Stomach (tissue), 9 donors: Measurements from ENCODE around the gene EXOC3. TPM values are rescaled to one million over a fixed set of nuclear protein-coding genes. Genes with fewer than 3 reads are reported as not detected.

ENCODE experiments used
- DNase-seq, 2 donors: peaks; one replicate each; pipeline versions ENCODE4 v3.0.0 to v3.0.0-alpha.2; 2013 to 2019
- H3K27ac ChIP-seq, 5 donors: fragments of 200-600 bp in 4 of 5; sonication (generic) in 4 of 5; one replicate each; pipeline ENCODE4 v1.5.1; 2013 to 2019; ENCODE audit warnings: mild to moderate bottlenecking in 1 of 5, moderate library complexity in 1 of 5
- H3K27me3 ChIP-seq, 3 donors: fragments of 200-600 bp; sonication (generic); one replicate each; pipeline ENCODE4 v1.5.1; 2017 to 2019; ENCODE audit warnings: mixed run types in 1 of 3
- H3K36me3 ChIP-seq, 4 donors: fragments of 200-600 bp; sonication (generic); 1 replicate in 3 of 4; 2 replicates in 1 of 4; pipeline ENCODE4 v1.5.1; 2016 to 2019
- H3K4me1 ChIP-seq, 4 donors: fragments of 200-600 bp; sonication (generic); one replicate each; pipeline ENCODE4 v1.5.1; 2016 to 2019
- H3K4me3 ChIP-seq, 4 donors: fragments of 200-600 bp; sonication (generic) in 3 of 4; one replicate each; pipeline ENCODE4 v1.5.1; 2016 to 2019; ENCODE audit warnings: mild to moderate bottlenecking in 1 of 4
- H3K9me3 ChIP-seq, 4 donors: fragments of 200-600 bp; sonication (generic); one replicate each; pipeline ENCODE4 v1.5.1; 2016 to 2019
- EP300 ChIP-seq: sonication (generic); formaldehyde crosslinking; IDR thresholded peaks from one replicate; pipeline ENCODE4 v1.6.1; 2017; ENCODE audit warnings: antibody characterized with exemption
- POLR2A ChIP-seq, 4 donors: fragments of 450-650 bp; IDR thresholded peaks; one replicate each; pipeline ENCODE4 v1.6.1; 2016; ENCODE audit warnings: antibody characterized with exemption in 4 of 4, control low read depth in 2 of 4, mild to moderate bottlenecking in 1 of 4, moderate library complexity in 1 of 4
- POLR2AphosphoS5 ChIP-seq, 3 donors: sonication (generic); formaldehyde crosslinking; IDR thresholded peaks; one replicate each; pipeline ENCODE4 v1.6.1; 2016; ENCODE audit warnings: antibody characterized with exemption in 3 of 3
- WGBS, 5 donors: extraction: QIAGEN DNeasy Blood & Tissue Kit in 3 of 5; methylation state at CpG; one replicate each; pipeline versions ENCODE4 v1.1.5 to v1.1.7; 2013 to 2018; 5-methylcytosine and 5-hydroxymethylcytosine counted together
- intact Hi-C: fragments of 100-400 bp; cut with DNase I; formaldehyde crosslinking; loops from one replicate; pipeline ENCODE4 v1.15.1; 2023; ENCODE audit warnings: low total_unique reads
- polyA plus RNA-seq, 3 donors: library from polyadenylated mRNA; stranded (reverse); fragments of 200-250 nt; gene quantifications; one replicate each; pipeline ENCODE4 v1.2.3, GENCODE V29; 2013
- total RNA-seq, 5 donors: library from RNA; depleted of rRNA; stranded (reverse); fragments of >200 nt; gene quantifications; one replicate each; pipeline versions ENCODE4 v1.1.0 to v1.2.3, GENCODE V29; 2014 to 2016
- TF ChIP-seq, protein P1 (sequence below), 7 experiments: fragments of 450-650 bp in 4 of 7; fragments of 200-600 bp in 3 of 7; sonication (generic) in 3 of 7; IDR thresholded peaks; one replicate each; pipeline ENCODE4 v1.5.1; 2016 to 2019; ENCODE audit warnings: antibody characterized with exemption in 7 of 7, control low read depth in 2 of 7, mild to moderate bottlenecking in 1 of 7
- donor health status: healthy with polysubstance abuse.
- donor health status: Bipolar disorder and iron deficiency.
- donor health status: healthy.

Gene EXOC3
- total and polyA plus RNA-seq, 8 donors: 29.9 to 133 (median 59.3) TPM

DNA sequence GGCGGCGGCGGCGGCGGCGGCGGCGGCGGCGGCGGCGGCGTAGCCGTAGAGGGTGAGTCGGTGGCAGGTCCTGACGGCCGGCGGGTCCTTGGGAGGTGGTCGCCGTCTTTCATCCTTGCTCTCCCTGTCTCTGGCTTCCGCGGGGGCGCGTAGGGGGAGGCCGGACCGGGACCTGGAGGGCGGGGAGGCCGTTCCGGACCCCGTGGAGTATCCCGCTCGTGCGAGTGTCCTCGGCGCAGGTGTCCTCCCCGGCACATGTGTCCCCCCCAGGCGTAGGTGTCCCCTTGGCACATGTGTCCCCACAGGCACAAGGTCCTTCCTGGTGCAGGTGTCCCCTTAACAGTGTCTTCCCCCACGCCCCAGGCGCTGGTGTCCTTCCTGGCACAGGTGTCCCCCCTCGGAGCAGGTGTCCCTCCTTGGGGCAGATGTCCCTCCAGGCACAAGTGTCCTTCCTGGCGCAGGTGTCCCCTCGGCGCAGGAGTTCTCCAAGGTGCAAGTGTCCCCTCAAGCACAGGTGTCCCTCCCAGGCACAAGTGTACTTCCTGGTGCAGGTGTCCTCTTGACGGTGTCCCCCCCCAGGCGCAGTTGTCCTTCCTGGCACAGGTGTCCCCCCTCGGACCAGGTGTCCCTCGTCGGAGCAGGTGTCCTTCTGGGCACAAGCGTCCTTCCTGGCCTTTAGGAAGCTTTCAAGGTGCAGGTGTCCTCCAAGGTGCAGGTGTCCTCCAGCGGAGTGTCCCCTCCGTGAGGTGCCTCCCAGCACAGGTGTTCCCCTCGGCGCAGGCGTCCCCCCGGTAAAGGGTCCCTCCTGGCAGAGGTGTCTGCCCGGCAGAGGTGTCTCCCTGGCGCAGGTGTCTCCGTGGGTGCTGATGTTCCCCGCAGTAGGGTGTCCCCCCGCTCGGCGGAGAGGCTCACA is 519 bp downstream of the EXOC3 start:
- intact Hi-C loops: no loop called here
- Histone ChIP-seq H3K36me3 (peaks cover 23 to 32% (median 27%) of the 10 kb centered on the region in 4 donors), H3K27me3 (peaks cover 0 to under 1% (median 0%) of the 10 kb centered on the region in 3 donors), H3K9me3 (no peaks in the 10 kb centered on the region), H3K4me1 (peaks cover 18 to 56% (median 37%) of the 10 kb centered on the region in 4 donors), H3K27ac (peak overlapping the region; percentile 69 to 96 (median 82)), H3K4me3 (peak overlapping the region; percentile 75 to 100 (median 96))
- DNase-seq: no peak
- 12 to 25% (median 14%) methylated on average over 31 to 50 of the region's 62 CpGs for WGBS, 5 donors
- TF ChIP-seq, protein P1, sequence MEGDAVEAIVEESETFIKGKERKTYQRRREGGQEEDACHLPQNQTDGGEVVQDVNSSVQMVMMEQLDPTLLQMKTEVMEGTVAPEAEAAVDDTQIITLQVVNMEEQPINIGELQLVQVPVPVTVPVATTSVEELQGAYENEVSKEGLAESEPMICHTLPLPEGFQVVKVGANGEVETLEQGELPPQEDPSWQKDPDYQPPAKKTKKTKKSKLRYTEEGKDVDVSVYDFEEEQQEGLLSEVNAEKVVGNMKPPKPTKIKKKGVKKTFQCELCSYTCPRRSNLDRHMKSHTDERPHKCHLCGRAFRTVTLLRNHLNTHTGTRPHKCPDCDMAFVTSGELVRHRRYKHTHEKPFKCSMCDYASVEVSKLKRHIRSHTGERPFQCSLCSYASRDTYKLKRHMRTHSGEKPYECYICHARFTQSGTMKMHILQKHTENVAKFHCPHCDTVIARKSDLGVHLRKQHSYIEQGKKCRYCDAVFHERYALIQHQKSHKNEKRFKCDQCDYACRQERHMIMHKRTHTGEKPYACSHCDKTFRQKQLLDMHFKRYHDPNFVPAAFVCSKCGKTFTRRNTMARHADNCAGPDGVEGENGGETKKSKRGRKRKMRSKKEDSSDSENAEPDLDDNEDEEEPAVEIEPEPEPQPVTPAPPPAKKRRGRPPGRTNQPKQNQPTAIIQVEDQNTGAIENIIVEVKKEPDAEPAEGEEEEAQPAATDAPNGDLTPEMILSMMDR (IDR thresholded peaks at IDR 0.05): no peak
- TF ChIP-seq POLR2AphosphoS5 (IDR thresholded peaks at IDR 0.05): no peak
- no peak for TF ChIP-seq EP300
- no peak for TF ChIP-seq POLR2A (IDR thresholded peaks at IDR 0.05)

DNA sequence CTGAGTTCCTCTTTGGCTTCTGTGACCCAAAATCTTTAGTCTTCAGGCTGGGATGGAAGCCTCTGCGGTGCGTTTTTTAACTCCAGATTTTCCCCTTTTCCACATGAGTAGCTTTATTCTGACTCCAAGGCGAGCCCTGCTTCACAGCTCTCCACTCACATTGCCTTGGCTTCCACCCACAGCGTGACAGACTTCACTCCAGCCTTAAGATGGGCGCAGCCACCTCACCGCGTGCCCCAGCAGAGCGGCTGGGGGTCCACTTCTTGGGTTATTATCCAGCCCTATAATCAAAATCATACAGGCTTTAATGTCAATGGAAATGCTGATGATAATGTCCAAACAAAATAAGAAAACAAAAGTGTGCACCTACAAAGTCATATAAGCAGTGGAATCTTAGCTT is 1.2 kb downstream of the EXOC3 start:
- no peak for DNase-seq
- TF ChIP-seq POLR2AphosphoS5 (IDR thresholded peaks at IDR 0.05): no peak
- no peak for TF ChIP-seq EP300
- TF ChIP-seq, protein P1 (IDR thresholded peaks at IDR 0.05): no peak
- intact Hi-C loops: no loop called here
- peaks cover 18 to 61% (median 37%) of the 10 kb centered on the region in 4 donors for H3K4me1 ChIP-seq
- peak overlapping the region in 3 of 5 donors; percentile 71 to 90 (median 82) for H3K27ac ChIP-seq
- H3K9me3 ChIP-seq: no peaks in the 10 kb centered on the region
- H3K36me3 ChIP-seq: peaks cover 28 to 39% (median 35%) of the 10 kb centered on the region in 4 donors
- WGBS, 5 donors: 78 to 88% (median 83%) methylated on average over 8 of the region's 8 CpGs
- H3K27me3 ChIP-seq: no peaks in the 10 kb centered on the region
- peak overlapping the region; percentile 75 to 100 (median 96) for H3K4me3 ChIP-seq

DNA sequence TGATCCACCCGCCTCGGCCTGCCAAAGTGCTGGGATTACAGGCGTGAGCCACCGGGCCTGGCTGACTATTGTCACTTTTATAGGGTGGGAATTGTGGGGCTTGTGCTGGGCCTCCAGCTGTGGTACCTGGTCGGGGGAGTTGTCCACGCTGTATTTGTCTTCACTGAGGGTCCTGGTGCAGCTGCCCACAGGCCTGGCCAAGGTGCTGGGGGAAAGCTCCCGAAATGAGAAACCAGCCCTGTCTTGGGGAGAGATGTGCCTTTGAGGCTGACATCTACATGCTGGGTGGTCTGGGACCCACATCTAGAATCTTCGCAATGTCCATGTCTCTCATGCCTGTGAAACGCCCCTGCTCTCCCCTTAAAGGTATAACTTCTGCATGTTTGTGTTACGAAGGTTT is 2.6 kb downstream of the EXOC3 start:
- WGBS, 5 donors: 79 to 90% (median 84%) methylated on average over 10 of the region's 10 CpGs
- intact Hi-C loops: no loop called here
- Histone ChIP-seq H3K4me1 (peaks cover 18 to 61% (median 37%) of the 10 kb centered on the region in 4 donors), H3K27me3 (no peaks in the 10 kb centered on the region), H3K36me3 (peaks cover 37 to 53% (median 48%) of the 10 kb centered on the region in 4 donors), H3K4me3 (no peak overlapping the region), H3K9me3 (no peaks in the 10 kb centered on the region), H3K27ac (no peak overlapping the region)
- DNase-seq: no peak
- TF ChIP-seq POLR2A (IDR thresholded peaks at IDR 0.05) (no peak), EP300 (no peak), POLR2AphosphoS5 (IDR thresholded peaks at IDR 0.05) (no peak)
- TF ChIP-seq, protein P1 (IDR thresholded peaks at IDR 0.05): no peak

DNA sequence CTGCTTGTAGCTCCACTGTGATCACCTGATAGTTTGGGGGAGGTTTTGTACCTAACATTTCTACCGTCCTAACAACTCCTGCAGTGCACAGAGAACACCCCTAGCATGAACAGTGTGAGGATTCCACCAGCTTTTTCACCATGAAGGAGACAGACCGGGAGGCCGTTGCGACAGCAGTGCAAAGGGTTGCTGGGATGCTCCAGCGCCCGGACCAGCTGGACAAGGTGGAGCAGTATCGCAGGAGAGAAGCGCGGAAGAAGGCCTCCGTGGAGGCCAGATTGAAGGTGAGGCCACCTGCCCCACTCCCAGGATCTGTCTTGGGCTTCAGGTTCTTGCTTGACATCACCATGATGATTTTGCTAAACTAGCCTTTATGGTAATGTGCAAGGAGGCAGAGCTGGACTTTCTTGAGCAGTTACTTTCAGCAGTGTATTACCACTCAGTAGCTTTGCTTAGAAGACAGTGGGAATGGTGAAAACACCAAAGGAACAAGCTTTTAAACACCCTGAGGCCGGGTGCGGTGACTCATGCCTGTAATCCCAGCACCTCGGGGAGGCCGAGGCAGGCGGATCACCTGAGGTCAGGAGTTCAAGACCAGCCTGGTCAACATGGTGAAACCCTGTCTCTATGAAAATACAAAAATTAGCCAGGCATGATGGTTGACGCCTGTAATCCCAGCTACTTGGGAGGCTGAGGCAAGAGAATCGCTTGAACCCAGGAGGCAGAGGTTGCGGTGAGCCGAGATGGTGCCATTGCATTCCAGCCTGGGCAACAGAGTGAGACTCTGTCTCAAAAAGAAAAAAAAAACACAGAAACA is 3.3 kb downstream of the EXOC3 start:
- H3K27ac ChIP-seq: no peak overlapping the region
- no peaks in the 10 kb centered on the region for H3K27me3 ChIP-seq
- H3K36me3 ChIP-seq: peaks cover 40 to 59% (median 55%) of the 10 kb centered on the region in 4 donors
- H3K4me3 ChIP-seq: no peak overlapping the region
- no peak for DNase-seq
- TF ChIP-seq, protein P1 (IDR thresholded peaks at IDR 0.05): no peak
- no peak for TF ChIP-seq POLR2A (IDR thresholded peaks at IDR 0.05)
- no peak for TF ChIP-seq EP300
- no peak for TF ChIP-seq POLR2AphosphoS5 (IDR thresholded peaks at IDR 0.05)
- H3K9me3 ChIP-seq: peaks cover 0 to 2% (median 0%) of the 10 kb centered on the region in 4 donors
- 84 to 93% (median 87%) methylated on average over 19 of the region's 19 CpGs for WGBS, 5 donors
- peaks cover 18 to 61% (median 37%) of the 10 kb centered on the region in 4 donors for H3K4me1 ChIP-seq
- intact Hi-C loops: no loop called here
